Adrenal gland (tissue), 12 donors: ENCODE results near the gene LRFN4. TPM values are rescaled to one million over a fixed set of nuclear protein-coding genes. Genes with fewer than 3 reads are reported as not detected.

Experiments used
- DNase-seq, 7 donors: peaks; one replicate each; pipeline ENCODE4 v3.0.0-alpha.2; 2019 to 2020
- H3K27ac ChIP-seq, 5 donors: fragments of 200-600 bp; sonication (generic) in 4 of 5; 1 replicate in 3 of 5; 2 replicates in 2 of 5; pipeline versions ENCODE4 v1.5.1 to v1.8.0; 2016 to 2020; ENCODE audit warnings: mild to moderate bottlenecking in 1 of 5
- H3K27me3 ChIP-seq: fragments of 200-600 bp; 2 replicates; pipeline ENCODE4 v1.8.0; 2021
- H3K36me3 ChIP-seq, 2 donors: fragments of 200-600 bp; replicated peaks in 1 of 2; 1 replicate in 1 of 2; 2 replicates in 1 of 2; pipeline versions ENCODE4 v1.5.1 to v1.8.0; 2018 to 2022
- H3K4me1 ChIP-seq, 2 donors: fragments of 200-600 bp; replicated peaks in 1 of 2; 1 replicate in 1 of 2; 2 replicates in 1 of 2; pipeline versions ENCODE4 v1.5.1 to v1.8.0; 2018 to 2021
- H3K4me3 ChIP-seq, 4 donors: fragments of 200-600 bp; sonication (generic) in 3 of 4; one replicate each; pipeline ENCODE4 v1.5.1; 2016 to 2018
- H3K9me3 ChIP-seq, 3 donors: fragments of 200-600 bp; sonication (generic) in 1 of 3; replicated peaks in 1 of 3; 1 replicate in 2 of 3; 2 replicates in 1 of 3; pipeline versions ENCODE4 v1.5.1 to v1.8.0; 2016 to 2021
- CTCF ChIP-seq, 6 experiments: fragments of 450-650 bp in 4 of 6; fragments of 200-600 bp in 2 of 6; sonication (generic) in 1 of 6; IDR thresholded peaks; 1 replicate in 5 of 6; 2 replicates in 1 of 6; pipeline versions ENCODE4 v1.5.1 to v1.8.0; 2016 to 2021; ENCODE audit warnings: antibody characterized with exemption in 6 of 6, mild to moderate bottlenecking in 2 of 6, moderate library complexity in 1 of 6
- POLR2A ChIP-seq, 2 donors: fragments of 450-650 bp; IDR thresholded peaks; one replicate each; pipeline ENCODE4 v1.6.1; 2017; ENCODE audit warnings: antibody characterized with exemption in 2 of 2, mild to moderate bottlenecking in 2 of 2, moderate library complexity in 1 of 2
- WGBS, 4 donors: extraction: QIAGEN DNeasy Blood & Tissue Kit in 2 of 4; methylation state at CpG; one replicate each; pipeline versions ENCODE4 v1.1.5 to v1.1.7; 2013 to 2017; 5-methylcytosine and 5-hydroxymethylcytosine counted together
- intact Hi-C, 2 donors: fragments of 100-400 bp; cut with DNase I; formaldehyde crosslinking; loops; one replicate each; pipeline versions ENCODE4 v1.14.1 to v1.15.0; 2022 to 2023
- polyA plus RNA-seq, 3 donors: library from polyadenylated mRNA; stranded (reverse); fragments of 200-250 nt in 2 of 3; fragments of 350-450 nt in 1 of 3; fragmentation: Illumina TruSeq in 1 of 3; extraction: RNeasy Lipid Tissue Mini Kit (QIAGEN cat#74804) in 1 of 3; gene quantifications; one replicate each; pipeline ENCODE4 v1.2.3, GENCODE V29; 2013 to 2014
- total RNA-seq, 9 donors: library from RNA; depleted of rRNA in 4 of 9; stranded (reverse); fragments of >200 nt in 4 of 9; fragments of 120-200 nt in 1 of 9; fragmentation: NEBNext Ultra II Directional in 1 of 9; extraction: Animal tissue kit (Norgen Biotek cat#: 25700) in 1 of 9; gene quantifications; one replicate each; pipeline versions ENCODE4 v1.1.0 to v1.2.4, GENCODE V29; 2013 to 2023
- donor health status: healthy with polysubstance abuse.
- donor health status: Bipolar disorder and iron deficiency.
- donor health status: DM: yes; HTN: yes; CAD: no.
- donor health status: DM: no; HTN: no; CAD: no.
- donor health status: DM: no; HTN: no; CAD: no.
- donor health status: DM: yes; HTN: yes; CAD: no.

LRFN4 gene
- total and polyA plus RNA-seq, 12 donors, result 0.24 to 74.3 (median 16.3) TPM

GRCh38 chr11:66853242-66854229 is 3.3 kb upstream of the LRFN4 start:
- Histone ChIP-seq H3K36me3 (peaks cover 0 to 4% of the 10 kb centered on the region in 2 donors), H3K9me3 (no peaks in the 10 kb centered on the region), H3K4me3 (no peak overlapping the region), H3K4me1 (peaks cover 6% of the 10 kb centered on the region in 2 donors), H3K27ac (no peak overlapping the region), H3K27me3 (no peaks in the 10 kb centered on the region)
- intact Hi-C loops, result no loop called here
- 90 to 94% (median 91%) methylated on average over 25 to 26 of the region's 26 CpGs for WGBS, 4 donors
- peak in 1 of 7 donors; percentile 22 for DNase-seq
- no peak for TF ChIP-seq POLR2A (IDR thresholded peaks at IDR 0.05)
- no peak for TF ChIP-seq CTCF (IDR thresholded peaks at IDR 0.05)

GRCh38 chr11:66854231-66854661 is 2.6 kb upstream of the LRFN4 start:
- H3K36me3 ChIP-seq, result no peaks in the 10 kb centered on the region
- intact Hi-C loops, result no loop called here
- no peaks in the 10 kb centered on the region for H3K27me3 ChIP-seq
- no peak overlapping the region for H3K4me3 ChIP-seq
- TF ChIP-seq CTCF (IDR thresholded peaks at IDR 0.05) (no peak), POLR2A (IDR thresholded peaks at IDR 0.05) (no peak)
- no peak overlapping the region for H3K27ac ChIP-seq
- peaks cover 6% of the 10 kb centered on the region in 2 donors for H3K4me1 ChIP-seq
- DNase-seq, result no peak
- no peaks in the 10 kb centered on the region for H3K9me3 ChIP-seq
- 82 to 91% (median 89%) methylated on average over 10 to 12 of the region's 12 CpGs for WGBS, 4 donors

GRCh38 chr11:66854729-66855211 is 2.1 kb upstream of the LRFN4 start:
- H3K27ac ChIP-seq, result no peak overlapping the region
- no peak for DNase-seq
- 92 to 95% (median 94%) methylated on average over 12 to 15 of the region's 15 CpGs for WGBS, 4 donors
- peaks cover 6% of the 10 kb centered on the region in 2 donors for H3K4me1 ChIP-seq
- H3K9me3 ChIP-seq, result no peaks in the 10 kb centered on the region
- H3K36me3 ChIP-seq, result no peaks in the 10 kb centered on the region
- H3K4me3 ChIP-seq, result no peak overlapping the region
- TF ChIP-seq CTCF (IDR thresholded peaks at IDR 0.05) (no peak), POLR2A (IDR thresholded peaks at IDR 0.05) (no peak)
- no peaks in the 10 kb centered on the region for H3K27me3 ChIP-seq
- intact Hi-C loops, result no loop called here
